GM19467 (cell line): ENCODE data around the gene GPR132.

Experiments used
- ATAC-seq: cut with Tn5 transposase; IDR thresholded peaks from one replicate; pipeline ENCODE4 v1.9.1; 2021; ENCODE audit warnings: mild to moderate bottlenecking, moderate library complexity; ENCODE audit not compliant: unreplicated experiment

GPR132 gene

GRCh38 chr14:105005929-105006830 is 59.0 kb downstream of the GPR132 start:
- ATAC-seq = no peak

GRCh38 chr14:105005329-105005928 is 59.8 kb downstream of the GPR132 start:
- no peak for ATAC-seq
